ENCODE measurements around the gene C8A. TPM values are rescaled to one million over a fixed set of nuclear protein-coding genes. Genes with fewer than 3 reads are reported as not detected.

C8A gene
- total and polyA plus RNA-seq, 2 of the 13 experiments (the other 11 are each of a cell fraction or from before 2014, with no cell fraction given) = 10.5 to 15.0 TPM

- in situ Hi-C loops (cut with HindIII; ENCODE audit: extremely low pct_ligation_motif_present, low pct_unique_long_range_greater_than_20kb) = loop anchor here (5.0 kb wide), 1 partner anchor 134 kb away; no protein-coding TSS in a partner anchor
- CTCF ChIA-PET (ENCODE audit: low intra/inter-chr PET ratio, low total read pairs) = interaction anchor here (1.3 kb wide), 1 partner anchor 134 kb away, joined by 8 read pairs; no protein-coding TSS in a partner anchor
- TF ChIP-seq ZBTB25 (CRISPR knock-in tag; IDR thresholded peaks at IDR 0.05) (no peak), PRPF4 (IDR thresholded peaks at IDR 0.05; ENCODE audit: low read depth, low read length, poor library complexity, severe bottlenecking) (no peak), ZFP62 (CRISPR knock-in tag; IDR thresholded peaks at IDR 0.05) (no peak), ELF3 (CRISPR knock-in tag; IDR thresholded peaks at IDR 0.05) (no peak), SAP130 (CRISPR knock-in tag; IDR thresholded peaks at IDR 0.05; ENCODE audit: low read depth) (peak; percentile 78), PHF21A (CRISPR knock-in tag; IDR thresholded peaks at IDR 0.05) (peak; percentile 65), CBFB (CRISPR knock-in tag; IDR thresholded peaks at IDR 0.05) (no peak), TARDBP (CRISPR knock-in tag; IDR thresholded peaks at IDR 0.05) (no peak), ZNF414 (CRISPR knock-in tag; IDR thresholded peaks at IDR 0.05) (peak; percentile 30; the same call in 1 of the 2 replicates), FUBP1 (CRISPR knock-in tag; IDR thresholded peaks at IDR 0.05; ENCODE audit: borderline replicate concordance) (no peak), DPF2 (CRISPR knock-in tag; IDR thresholded peaks at IDR 0.05; ENCODE audit: borderline replicate concordance, low read depth) (peak; percentile 46; the same call in 1 of the 2 replicates), RCOR2 (CRISPR knock-in tag; IDR thresholded peaks at IDR 0.05) (peak; percentile 78; the same call in 1 of the 2 replicates), HMG20A (CRISPR knock-in tag; IDR thresholded peaks at IDR 0.05; ENCODE audit: borderline replicate concordance) (peak; percentile 76), DR1 (CRISPR knock-in tag; IDR thresholded peaks at IDR 0.05) (no peak), ZSCAN29 (CRISPR knock-in tag; conservative IDR thresholded peaks at IDR 0.05) (0 out of 2 replicates have a peak, but pooled peaks have one; percentile 64), SOX5 (CRISPR knock-in tag; IDR thresholded peaks at IDR 0.05; ENCODE audit: borderline replicate concordance) (peak; percentile 78), ZMYM4 (CRISPR knock-in tag; IDR thresholded peaks at IDR 0.05) (peak; percentile 63; the same call in 1 of the 2 replicates), NR0B2 (CRISPR knock-in tag; IDR thresholded peaks at IDR 0.05) (no peak), PLSCR1 (CRISPR knock-in tag; IDR thresholded peaks at IDR 0.05; ENCODE audit: borderline replicate concordance) (no peak)
Measured at GRCh38 chr1:56965916-56966697, 111.5 kb downstream of the C8A start, which contains the start of gene C8B. TSS of gene C8B (minus strand) at chr1:56966015. CDS start at chr1:56965948, 67 bp downstream.

More at GRCh38 chr1:56965916-56966697, 111.5 kb downstream of the C8A start, which contains the start of gene C8B:
- POLR2A ChIA-PET = interaction anchor here (0.7 to 4.3 kb wide), 12 partner anchors 20 to 313 kb away, joined by 3 to 50 read pairs (median 4); partner anchors contain the start of gene C8A
- FAIRE-seq (peak; percentile 87), ATAC-seq (peak; percentile 95), DNase-seq (ENCODE audit: low spot score) (peak; percentile 92)
- peak within 1 kb of the TSS; percentile 19 to 47 (median 24); a peak in 4 of 6 replicates for H3K4me3 ChIP-seq (replicated peaks in 1 of 3; ENCODE audit: insufficient read depth in 1 of 3, low read depth in 2 of 3, low read length in 3 of 3)
- H3K4me1 ChIP-seq (ENCODE audit: insufficient read depth, low read length) = peaks cover 73% of the 10 kb centered on the region
- intact Hi-C loops (cut with micrococcal nuclease; ENCODE audit: unreplicated experiment) = loop anchor here (1.0 to 10.0 kb wide), 3 partner anchors 56 to 111 kb away; no protein-coding TSS in a partner anchor
- peak within 1 kb of the TSS; percentile 67 for H3K4me2 ChIP-seq (ENCODE audit: low read depth, low read length)
- peak within 1 kb of the TSS; percentile 73 for H3K27ac ChIP-seq (ENCODE audit: extremely low read length, insufficient read depth, low read length)
- no TSS peak for BruUV-seq (replicated peaks)
- H3K9me3 ChIP-seq (ENCODE audit: low read length) = no peaks in the 10 kb centered on the region
- H3K79me2 ChIP-seq (ENCODE audit: insufficient read depth, low read length) = no peaks in the 10 kb centered on the region
- WGBS (ENCODE audit: low lambda C conversion rate) = 12% methylated on average over 2 of the region's 3 CpGs
- no peak within 1 kb of the TSS for H2AFZ ChIP-seq (ENCODE audit: low read length)
- H3K36me3 ChIP-seq (replicated peaks in 1 of 2; ENCODE audit: control insufficient read depth in 1 of 2, insufficient read depth in 2 of 2, low read length in 2 of 2) = no peaks in the 10 kb centered on the region
- H3K27me3 ChIP-seq (ENCODE audit: control insufficient read depth in 1 of 2, insufficient read depth in 2 of 2, low read length in 2 of 2) = no peaks in the 10 kb centered on the region
- H3K9ac ChIP-seq (ENCODE audit: insufficient read depth, low read depth, low read length) = peak within 1 kb of the TSS; percentile 27
- H4K20me1 ChIP-seq (ENCODE audit: insufficient read depth, low read length) = no peaks in the 10 kb centered on the region

Measured in HepG2 (cell line).